Hippocampal formation (tissue), 2 donors: ENCODE data around the gene AP2M1.
A peak's percentile ranks its signal among the peaks of the same experiment; 100 is the strongest.

Source experiments
- DNase-seq, 2 donors: peaks; one replicate each; lab custom pipeline; 2025; lab: John Stamatoyannopoulos, UW

AP2M1 gene

GRCh38 chr3:184180165-184180564 lies 5.5 kb downstream of the AP2M1 start:
- DNase-seq = no peak

GRCh38 chr3:184181596-184181995 lies 6.9 kb downstream of the AP2M1 start:
- DNase-seq = no peak

DNA sequence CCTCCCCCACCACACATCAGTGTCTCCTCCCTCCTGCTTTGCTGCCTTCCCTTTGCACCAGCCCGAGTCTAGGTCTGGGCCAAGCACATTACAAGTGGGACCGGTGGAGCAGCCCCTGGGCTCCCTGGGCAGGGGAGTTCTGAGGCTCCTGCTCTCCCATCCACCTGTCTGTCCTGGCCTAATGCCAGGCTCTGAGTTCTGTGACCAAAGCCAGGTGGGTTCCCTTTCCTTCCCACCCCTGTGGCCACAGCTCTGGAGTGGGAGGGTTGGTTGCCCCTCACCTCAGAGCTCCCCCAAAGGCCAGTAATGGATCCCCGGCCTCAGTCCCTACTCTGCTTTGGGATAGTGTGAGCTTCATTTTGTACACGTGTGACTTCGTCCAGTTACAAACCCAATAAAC lies 9.0 kb downstream of the AP2M1 start:
- no peak for DNase-seq

DNA sequence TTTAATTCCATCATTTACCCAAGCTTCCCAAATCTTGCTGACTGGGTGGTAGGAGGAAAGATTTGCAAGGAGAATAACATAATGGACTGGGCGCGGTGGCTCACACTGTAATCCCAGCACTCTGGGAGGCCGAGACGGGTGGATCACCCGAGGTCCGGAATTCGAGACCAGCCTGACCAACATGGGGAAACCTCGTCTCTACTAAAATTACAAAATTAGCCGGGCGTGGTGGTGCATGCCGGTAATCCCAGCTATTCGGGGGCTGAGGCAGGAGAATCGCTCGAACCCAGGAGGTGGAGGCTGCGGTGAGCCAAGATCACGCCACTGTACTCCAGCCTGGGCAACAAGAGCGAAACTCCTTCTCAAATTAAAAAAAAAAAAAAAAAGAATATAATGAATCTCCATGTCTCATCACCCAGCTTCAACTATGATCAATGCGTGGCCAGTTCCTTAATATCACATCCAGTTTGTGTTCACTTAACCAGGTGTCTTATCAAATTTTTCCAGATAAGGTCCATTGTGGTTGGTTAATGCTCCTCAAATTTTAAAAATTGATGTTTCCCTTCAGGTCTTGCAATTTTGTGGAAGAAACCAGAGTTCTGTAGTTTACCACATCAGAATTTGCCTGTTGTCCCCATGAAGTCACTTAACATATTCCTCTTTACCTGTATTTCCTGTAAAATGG lies 10.0 kb downstream of the AP2M1 start:
- no peak for DNase-seq

GRCh38 chr3:184185461-184186183 lies 11.0 kb downstream of the AP2M1 start:
- DNase-seq = peak; percentile 96 to 99

DNA sequence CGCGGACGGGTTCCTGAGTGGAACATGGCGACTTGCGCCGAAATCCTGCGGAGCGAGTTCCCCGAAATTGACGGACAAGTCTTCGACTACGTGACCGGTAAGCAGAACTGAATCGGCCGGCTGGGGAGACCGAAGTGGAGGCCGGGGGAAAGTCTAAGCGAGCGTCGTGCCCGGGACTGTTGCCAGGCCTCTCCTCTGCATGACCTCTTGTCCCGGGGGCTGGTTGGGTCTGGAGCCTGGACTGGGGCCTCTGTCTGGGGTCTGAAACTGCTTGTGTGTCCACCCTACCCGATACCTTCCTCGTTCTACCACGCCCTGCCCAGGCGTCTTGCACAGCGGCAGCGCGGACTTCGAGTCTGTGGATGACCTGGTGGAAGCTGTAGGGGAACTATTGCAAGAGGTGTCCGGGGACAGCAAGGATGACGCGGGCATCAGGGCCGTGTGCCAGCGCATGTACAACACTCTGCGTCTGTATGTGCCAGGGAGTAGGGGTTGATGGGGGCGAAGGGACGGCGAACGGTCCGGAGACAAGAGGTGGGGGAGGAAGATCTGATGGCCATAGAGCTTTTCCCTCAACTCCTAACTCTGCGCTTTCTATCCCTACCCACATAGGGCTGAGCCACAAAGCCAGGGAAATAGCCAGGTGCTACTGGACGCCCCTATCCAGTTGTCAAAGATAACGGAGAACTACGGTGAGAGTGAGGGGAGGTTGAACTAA lies 11.7 kb downstream of the AP2M1 start, which contains the start of gene ABCF3:
Gene ABCF3 (plus strand): TSS at position 16 of the 718 bp plus-strand sequence. CDS start 9 bp downstream, at position 25.
- no peak for DNase-seq

- DNase-seq = no peak
Observed at GRCh38 chr3:184186902-184187207, 12.2 kb downstream of the AP2M1 start.

DNA sequence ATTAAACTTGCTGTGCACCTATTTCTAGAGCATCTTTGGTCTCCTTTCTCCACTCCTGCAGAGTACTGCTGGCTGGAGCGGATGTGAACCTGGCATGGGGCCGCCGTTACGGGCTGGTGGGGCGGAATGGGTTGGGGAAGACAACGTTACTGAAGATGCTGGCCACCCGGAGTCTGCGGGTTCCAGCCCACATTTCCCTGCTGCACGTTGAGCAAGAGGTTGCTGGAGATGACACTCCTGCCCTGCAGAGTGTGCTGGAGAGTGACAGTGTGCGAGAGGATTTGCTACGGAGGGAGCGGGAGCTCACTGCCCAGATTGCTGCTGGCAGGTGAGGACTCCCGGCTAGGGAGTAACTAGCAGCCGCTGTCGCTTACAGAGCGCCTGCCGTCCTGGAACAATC lies 13.4 kb downstream of the AP2M1 start:
- DNase-seq = no peak

DNA sequence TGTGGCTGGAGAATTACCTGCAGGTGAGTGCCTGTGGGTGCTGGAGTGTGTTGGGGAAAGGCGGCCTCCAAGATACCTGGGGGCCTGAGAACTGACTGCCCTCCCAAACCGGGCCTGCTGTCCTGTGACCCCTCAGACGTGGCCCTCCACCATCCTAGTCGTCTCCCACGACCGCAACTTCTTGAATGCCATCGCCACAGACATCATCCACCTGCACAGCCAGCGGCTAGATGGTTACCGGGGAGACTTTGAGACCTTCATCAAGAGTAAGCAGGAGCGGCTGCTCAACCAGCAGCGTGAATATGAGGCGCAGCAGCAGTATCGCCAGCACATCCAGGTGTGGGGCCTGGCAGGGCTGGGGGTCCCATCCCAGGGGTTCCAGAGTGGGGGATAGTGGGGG lies 14.8 kb downstream of the AP2M1 start:
- no peak for DNase-seq

DNA sequence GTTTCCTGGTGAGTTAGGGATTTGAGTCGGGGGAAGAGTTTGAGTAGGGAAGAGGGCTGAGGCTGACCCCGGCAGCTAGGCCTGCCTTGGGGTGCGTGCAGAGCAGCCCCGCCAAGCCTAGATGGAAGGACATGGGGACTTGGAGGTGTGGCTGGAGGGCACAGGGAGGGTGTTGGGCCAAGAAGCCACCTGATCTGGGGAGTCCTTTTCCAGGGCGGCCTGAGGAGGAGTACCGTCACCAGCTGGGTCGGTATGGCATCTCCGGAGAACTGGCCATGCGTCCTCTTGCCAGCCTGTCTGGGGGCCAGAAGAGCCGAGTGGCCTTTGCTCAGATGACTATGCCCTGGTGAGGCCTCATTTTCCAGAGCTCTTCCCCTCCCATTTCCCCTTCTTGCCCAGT lies 18.2 kb downstream of the AP2M1 start:
- no peak for DNase-seq

DNA sequence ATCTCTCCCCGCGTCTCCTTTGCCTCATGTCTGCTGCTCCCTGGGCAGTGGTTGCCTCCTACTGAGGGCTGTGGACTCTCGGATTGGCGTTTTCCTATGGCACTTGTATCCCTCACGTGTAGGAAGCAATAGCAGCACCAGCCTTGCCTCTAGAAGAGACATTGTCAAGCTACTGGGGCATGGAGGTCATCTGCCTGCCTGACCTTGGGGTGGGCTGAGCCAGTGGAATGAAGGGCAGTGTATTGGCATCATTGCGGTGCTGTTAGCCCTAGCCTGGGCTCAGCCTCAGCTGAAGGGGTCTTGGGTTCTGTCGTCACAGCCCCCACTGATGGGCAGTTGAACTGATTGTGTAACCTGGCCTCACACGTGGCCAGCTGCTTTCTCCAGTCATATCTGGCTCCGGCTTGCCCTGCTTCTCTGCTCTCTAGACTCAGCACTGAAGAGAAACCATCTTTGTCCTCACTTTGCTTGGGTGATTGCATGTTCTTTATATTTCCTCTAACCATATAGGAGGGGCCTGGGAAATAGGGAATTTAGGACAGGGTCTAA lies 19.4 kb downstream of the AP2M1 start:
- no peak for DNase-seq

- no peak for DNase-seq
Observed at GRCh38 chr3:184196536-184196935, 21.9 kb downstream of the AP2M1 start.

GRCh38 chr3:184198509-184198908 lies 23.9 kb downstream of the AP2M1 start:
- no peak for DNase-seq

DNA sequence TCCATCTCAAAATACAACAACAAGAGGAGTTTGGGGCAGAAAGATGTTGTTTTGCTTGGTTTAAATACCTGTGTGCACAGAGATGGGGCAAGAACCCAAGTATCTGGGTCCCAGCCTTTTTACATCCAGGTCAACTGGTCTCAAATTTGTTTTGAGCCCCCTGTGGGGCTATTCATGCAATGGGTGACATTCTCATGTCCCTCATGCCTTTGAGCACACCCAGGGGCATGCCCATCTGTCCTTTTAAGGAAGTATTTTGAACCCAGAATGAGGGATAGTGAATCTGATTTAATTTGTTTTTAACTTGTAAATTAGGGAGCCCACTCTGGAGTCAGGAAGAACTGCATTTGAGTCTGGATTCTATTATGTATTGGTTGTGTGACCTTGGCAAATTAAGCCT lies 26.2 kb downstream of the AP2M1 start:
- DNase-seq = no peak

DNA sequence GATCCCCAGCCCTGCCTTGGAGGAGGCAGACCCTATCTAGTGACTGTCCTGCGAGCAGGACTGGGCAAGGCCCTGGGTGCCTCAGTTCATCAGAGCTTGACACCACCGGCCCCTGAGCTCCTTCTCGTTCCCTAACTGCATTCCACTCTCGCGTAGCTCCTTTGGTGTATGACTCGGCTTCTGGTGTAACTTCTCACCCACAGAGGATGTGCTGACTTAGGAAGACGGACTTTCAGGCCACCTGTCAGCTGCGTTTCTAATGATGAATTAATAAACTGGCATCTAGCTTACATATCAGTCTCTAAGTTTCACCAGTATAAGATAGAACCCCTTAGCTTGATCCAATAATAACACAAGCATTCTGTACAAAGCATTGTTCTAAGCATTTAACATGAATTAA lies 28.9 kb downstream of the AP2M1 start:
- DNase-seq = no peak

- DNase-seq = no peak
Observed at GRCh38 chr3:184209146-184209923, 34.7 kb downstream of the AP2M1 start.

GRCh38 chr3:184211297-184211696 lies 36.6 kb downstream of the AP2M1 start:
- no peak for DNase-seq

DNA sequence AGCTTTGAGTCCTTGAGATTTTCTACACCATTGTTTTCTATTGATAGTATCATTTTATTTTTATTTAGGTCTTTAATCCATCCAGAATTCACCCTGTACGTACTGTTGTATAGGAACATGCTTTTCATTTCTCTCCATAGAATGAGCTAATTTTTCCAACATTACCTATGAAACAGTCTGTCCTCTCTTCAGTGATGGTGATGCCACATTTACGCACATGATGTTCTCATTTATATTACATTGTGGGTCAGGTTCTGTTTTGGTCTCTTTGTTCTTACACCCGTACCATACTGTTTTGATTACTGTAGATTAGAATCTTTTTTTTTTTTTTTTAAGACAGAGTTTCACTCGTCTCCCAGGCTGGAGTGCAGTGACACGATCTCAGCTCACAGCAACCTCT lies 37.1 kb downstream of the AP2M1 start:
- DNase-seq = no peak

GRCh38 chr3:184218814-184219213 lies 44.2 kb downstream of the AP2M1 start:
- DNase-seq = no peak

DNA sequence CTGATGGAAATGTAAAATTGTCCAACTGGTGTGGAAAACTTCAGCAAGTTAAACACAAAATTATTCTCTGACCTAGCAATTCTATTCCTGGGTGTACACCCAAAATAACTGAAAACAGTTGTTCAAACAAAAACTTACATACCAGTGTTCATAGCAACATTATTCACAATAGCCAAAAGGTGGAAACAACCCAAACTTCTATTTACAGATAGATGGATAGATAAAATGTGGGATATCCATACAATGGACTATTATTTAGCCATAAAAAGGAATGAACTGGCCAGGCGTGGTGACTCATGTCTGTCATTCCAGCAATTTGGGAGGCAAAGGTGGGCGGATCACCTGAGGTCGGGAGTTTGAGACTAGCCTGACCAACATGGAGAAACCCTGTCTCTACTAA lies 47.9 kb downstream of the AP2M1 start:
- DNase-seq = no peak

DNA sequence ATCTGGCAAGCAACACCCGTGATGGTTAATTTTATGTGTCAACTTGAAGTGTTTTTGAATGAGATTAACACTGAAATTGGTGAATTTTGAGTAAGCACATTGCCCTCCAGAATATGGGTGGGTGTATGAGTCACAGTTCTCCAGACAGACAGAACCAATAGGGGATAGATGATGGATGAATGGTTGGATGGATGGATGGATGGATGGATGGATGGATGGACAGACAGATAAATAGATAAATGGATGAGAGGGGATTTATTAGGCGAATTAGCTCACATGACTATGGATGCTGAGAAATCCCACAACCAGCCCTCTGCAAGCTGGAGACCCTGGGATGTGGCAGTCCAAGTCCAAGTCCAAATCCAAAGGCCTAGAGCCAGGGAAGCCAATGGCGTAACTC lies 49.3 kb downstream of the AP2M1 start:
- no peak for DNase-seq

- no peak for DNase-seq
Observed at GRCh38 chr3:184227481-184227935, 52.9 kb downstream of the AP2M1 start.
